GM18505 (cell line): Measurements from ENCODE around the gene PI4KA.
"Not testable (repeated sequence)": the region's sequence is repeated elsewhere in the genome, so short reads cannot be mapped to it uniquely, and the experiment has no call there.

Experiments
- ATAC-seq: cut with Tn5 transposase; IDR thresholded peaks from one replicate; pipeline ENCODE4 v1.9.1; 2021; ENCODE audit not compliant: unreplicated experiment
- POLR2A ChIP-seq: IDR thresholded peaks from 4 replicates; pipeline ENCODE4 v1.6.1; 2011; ENCODE audit warnings: borderline replicate concordance; ENCODE audit not compliant: insufficient read depth, insufficient read length; ENCODE audit errors: extremely low read depth

PI4KA gene

GRCh38 chr22:20666560-20666959 lies 192.1 kb downstream of the PI4KA start:
- no peak for ATAC-seq
- TF ChIP-seq POLR2A, result no peak

DNA sequence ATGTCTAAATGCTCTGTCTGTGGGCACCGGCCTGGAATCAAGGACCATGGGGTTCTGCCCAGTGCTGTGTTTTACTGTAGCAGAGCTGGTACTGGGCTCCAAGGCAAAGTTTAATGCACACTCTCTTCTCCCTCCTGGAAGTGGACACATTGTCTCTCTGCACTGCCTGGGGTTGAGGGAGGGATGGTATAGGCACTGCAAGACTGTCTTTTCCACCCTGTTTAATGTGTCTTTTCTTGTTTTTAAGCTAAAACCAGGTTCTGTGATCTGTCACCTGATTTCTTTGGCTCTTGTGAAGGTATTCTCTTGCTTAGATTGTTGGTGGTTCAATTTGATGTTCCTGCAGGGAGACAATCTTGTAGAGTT lies 194.0 kb downstream of the PI4KA start:
- ATAC-seq, result no peak
- no peak for TF ChIP-seq POLR2A

DNA sequence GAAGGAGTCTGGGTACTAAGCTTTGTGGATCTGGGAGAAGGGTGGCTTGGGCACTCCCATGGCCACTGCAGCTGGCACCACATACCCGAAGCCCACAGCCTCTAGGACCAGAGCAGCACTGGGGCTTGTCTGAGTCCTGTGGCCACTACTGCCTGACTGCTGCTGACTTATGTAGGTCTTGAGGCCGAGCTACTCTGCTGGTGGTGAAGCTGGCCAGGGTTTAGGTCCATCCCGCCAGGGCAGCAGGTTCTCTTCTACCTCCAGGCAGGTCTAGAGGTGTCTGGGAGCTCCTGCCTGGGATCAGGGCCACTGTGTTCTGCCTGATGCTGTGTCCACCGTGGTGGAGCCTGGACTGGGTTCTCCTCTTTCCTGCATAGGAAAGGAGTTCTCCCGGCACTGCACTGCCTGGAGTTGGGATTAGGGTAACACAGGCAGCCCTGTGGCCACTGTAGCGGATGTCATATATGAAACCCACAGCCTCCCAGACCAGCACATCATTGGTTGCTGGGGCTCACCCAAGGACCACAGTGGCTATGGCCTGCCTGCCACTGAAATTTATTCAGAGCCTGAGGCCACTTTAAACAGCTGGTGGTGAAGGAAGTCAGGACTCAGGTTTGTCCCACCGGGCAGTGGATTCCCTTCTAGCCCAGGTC lies 194.5 kb downstream of the PI4KA start:
- no peak for TF ChIP-seq POLR2A
- ATAC-seq, result no peak

GRCh38 chr22:20663137-20663828 lies 195.3 kb downstream of the PI4KA start:
- TF ChIP-seq POLR2A, result no peak
- ATAC-seq, result no peak

DNA sequence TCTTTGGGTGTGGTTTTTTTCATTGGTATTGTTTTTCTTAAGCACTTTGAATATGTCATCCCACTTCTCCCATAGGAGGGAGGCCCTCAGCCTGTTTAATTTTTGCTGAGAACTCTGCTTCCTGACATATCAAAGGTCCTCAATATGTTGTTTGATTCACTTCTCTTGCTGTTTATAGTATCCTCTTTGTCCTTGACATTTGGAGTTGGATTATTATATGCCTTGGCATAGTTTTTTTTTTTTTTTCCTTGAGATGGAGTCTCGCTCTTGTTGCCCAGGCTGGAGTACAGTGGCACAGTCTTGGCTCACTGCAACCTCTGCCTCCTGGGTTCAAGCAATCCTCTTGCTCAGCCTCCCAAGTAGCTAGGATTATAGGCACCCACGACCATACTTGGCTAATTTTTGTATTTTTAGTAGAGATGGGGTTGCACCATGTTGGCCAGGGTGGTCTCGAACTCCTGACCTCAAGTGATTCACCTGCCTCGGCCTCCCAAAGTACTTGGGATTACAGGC lies 196.0 kb downstream of the PI4KA start:
- ATAC-seq, result not testable (repeated sequence)

DNA sequence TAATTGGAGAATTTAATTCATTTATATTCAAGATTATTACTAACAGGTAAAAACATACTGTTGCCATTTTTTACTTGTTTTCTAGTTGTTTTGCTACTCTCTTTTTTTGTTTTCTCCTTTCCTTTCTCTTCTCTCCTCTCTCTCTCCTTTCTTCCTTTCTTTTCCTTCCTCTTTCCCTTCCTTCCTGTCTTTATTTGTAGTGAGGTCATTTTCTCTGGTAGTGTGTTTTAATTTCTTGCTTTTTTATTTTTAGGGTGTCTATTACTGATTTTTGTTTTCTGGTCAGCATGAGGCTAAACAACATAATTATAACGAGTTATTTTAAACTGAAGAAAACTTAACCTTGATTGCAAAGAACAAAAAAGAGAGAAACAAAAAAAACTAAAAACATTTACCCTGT lies 197.1 kb downstream of the PI4KA start:
- no peak for ATAC-seq
- TF ChIP-seq POLR2A, result no peak

DNA sequence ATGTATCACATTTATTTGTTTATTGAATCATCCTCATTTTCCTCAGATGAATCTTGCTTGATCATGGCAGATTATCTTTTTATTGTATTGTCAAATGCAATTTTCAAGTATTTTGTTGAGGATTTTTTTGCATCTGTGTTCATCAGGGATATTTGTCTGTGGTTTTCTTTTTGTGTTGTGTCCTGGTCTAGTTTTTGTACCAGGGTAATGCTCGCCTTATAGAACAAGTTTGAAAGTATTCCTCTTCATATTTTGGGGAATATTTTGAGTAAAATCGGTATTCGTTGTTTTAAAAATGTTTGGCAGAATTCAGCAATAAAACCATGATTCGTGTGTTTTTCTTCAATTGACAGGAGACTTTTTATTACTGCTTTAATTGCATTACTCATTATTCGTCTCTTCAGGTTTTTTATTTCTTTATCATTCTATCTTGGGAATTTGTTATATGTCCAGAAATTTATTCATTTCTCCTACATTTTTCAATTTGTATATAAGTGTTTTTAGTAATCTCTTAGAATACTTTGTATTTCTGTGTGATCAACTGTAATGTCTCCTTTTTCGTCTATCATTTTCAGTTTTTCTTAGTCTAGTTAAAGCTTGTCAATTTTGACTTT lies 198.1 kb downstream of the PI4KA start:
- no peak for TF ChIP-seq POLR2A
- ATAC-seq, result no peak

DNA sequence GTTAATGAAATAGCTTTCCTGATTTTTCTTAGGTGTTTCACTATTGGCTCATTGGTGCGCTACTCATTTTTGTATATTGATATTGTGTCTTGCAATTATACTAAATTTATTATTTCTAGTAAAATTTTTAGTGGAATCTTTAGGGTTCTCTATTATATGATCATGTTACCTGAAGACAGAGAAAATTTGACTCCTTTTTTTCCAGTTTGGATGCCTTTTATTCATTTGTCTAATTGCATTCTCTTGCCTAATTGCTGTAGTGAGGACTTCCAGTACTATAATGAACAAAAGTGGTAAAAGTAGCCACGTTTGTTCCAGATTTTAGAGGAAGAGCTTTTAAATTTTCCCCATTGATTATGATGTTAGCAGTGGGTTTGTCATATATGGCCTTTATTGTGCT lies 198.7 kb downstream of the PI4KA start:
- no peak for ATAC-seq
- TF ChIP-seq POLR2A, result no peak

DNA sequence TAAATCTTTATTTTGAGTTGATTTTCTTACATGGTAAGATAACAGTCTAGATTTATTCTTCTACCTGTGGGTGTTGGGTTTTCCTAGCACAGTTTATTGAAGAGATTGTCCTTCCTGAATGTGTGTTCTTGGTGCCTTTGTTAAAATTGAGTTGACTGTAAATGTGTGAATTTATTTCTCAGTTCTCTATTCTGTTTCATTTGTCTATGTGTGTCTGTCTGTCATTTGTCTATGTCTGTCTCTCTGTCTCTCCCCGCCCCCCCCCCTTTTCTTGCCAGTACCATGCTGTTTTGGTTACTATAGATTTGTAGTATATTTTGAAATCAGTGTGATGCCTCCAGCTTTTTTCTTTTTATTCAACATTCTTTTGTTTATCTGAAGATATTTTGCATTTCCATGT lies 199.4 kb downstream of the PI4KA start:
- no peak for TF ChIP-seq POLR2A
- no peak for ATAC-seq

DNA sequence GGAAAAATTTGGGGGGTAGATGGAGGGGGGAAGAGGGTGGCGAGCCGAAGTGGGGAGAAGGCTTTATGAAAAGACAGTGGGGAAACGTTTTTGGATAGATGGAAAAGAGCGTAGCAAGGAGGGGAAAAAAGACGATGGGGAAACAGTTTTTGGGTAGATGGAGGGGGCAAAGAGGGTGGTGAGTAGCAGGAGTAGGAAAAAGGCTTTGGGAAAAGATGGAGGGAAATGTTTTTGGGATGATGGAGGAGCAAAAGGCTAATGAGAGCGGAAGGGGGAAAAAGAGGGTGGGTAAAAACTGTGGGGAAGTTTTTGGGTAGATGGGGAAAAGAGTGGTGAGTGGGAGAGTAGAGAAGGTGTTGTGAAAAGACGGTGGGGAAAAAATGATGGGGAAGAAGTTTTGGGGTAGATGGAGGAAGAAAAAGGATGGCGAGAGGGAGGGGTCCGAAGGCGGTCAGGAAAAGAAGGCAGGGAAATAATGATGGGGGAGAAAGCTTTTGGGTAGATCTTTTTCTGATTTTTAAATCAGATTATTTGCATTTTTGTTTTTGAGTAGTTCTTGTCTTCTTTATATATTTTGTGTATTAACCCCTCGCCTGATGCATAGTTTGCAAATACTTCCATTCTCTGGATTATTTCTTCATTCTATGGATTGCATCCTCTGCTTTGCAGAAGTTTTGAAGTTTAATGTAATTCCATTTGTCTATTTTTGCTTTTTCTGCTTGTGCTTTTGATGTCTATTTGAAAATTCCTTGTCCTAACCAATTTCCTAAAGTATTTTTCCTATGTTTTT lies 200.0 kb downstream of the PI4KA start:
- ATAC-seq, result no peak
- no peak for TF ChIP-seq POLR2A

DNA sequence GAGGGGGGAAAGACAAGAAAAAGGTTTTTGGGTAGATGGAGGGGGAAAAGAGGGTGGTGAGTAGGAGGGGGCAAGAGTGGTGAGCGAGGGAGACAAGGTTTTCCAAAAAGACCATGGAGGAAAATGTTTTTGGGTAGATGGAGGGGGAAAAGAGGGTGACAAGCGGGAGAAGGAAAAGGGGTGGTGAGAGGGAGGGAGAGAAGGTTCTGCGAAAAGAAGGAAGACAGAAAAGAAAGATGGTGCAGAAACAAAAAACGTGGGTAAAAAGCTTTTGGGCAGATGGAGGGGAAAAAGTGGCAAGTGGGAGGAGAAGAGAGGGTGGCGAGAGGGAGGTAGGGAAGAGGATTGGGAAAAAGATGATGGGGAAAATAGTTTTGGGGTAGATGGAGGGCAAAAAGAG lies 200.6 kb downstream of the PI4KA start:
- no peak for TF ChIP-seq POLR2A
- ATAC-seq, result no peak
